Mononuclear cell (primary cell): ENCODE results near the gene ULK1. TPM values are rescaled to one million over a fixed set of nuclear protein-coding genes. Genes with fewer than 3 reads are reported as not detected.

Experiments
- H3K27me3 ChIP-seq: 2 replicates; pipeline ENCODE4 v1.6.0; 2011; ENCODE audit warnings: low read length, control low read depth; ENCODE audit not compliant: insufficient read depth
- H3K4me1 ChIP-seq: 2 replicates; pipeline ENCODE4 v1.5.1; 2011; ENCODE audit warnings: mild to moderate bottlenecking, low read length, control low read depth; ENCODE audit not compliant: insufficient read depth
- H3K4me3 ChIP-seq: 2 replicates; pipeline ENCODE4 v1.5.1; 2011; ENCODE audit warnings: mild to moderate bottlenecking, low read length, moderate library complexity
- H3K9me3 ChIP-seq: 2 replicates; pipeline ENCODE4 v1.5.1; 2011; ENCODE audit warnings: low read depth, mild to moderate bottlenecking, control low read depth, low read length
- total RNA-seq: library from RNA; depleted of rRNA; stranded (reverse); fragments of >200 nt; gene quantifications from one replicate; pipeline ENCODE4 v1.2.3, GENCODE V29; 2012

ULK1 gene
- total RNA-seq, 1 donor, result 25.8 TPM

- Histone ChIP-seq H3K4me1 (peaks cover 39% of the 10 kb centered on the region), H3K27me3 (no peaks in the 10 kb centered on the region), H3K4me3 (peak overlapping the region; percentile 45), H3K9me3 (no peaks in the 10 kb centered on the region)
These were observed 33.8 kb downstream of the ULK1 start for GRCh38 chr12:131928080-131928710.

- H3K4me3 ChIP-seq, result peak within 1 kb of the TSS; percentile 68
- H3K4me1 ChIP-seq, result peaks cover 32% of the 10 kb centered on the region
- no peaks in the 10 kb centered on the region for H3K27me3 ChIP-seq
- H3K9me3 ChIP-seq, result no peaks in the 10 kb centered on the region
These were observed 34.5 kb downstream of the ULK1 start, which contains the start of gene PUS1 for GRCh38 chr12:131928711-131929580. Gene PUS1, plus strand, starts transcription at chr12:131929276. Its CDS starts 447 bp downstream, at chr12:131929723.

- H3K4me3 ChIP-seq, result peak overlapping the region; percentile 68
- H3K9me3 ChIP-seq, result no peaks in the 10 kb centered on the region
- no peaks in the 10 kb centered on the region for H3K27me3 ChIP-seq
- peaks cover 23% of the 10 kb centered on the region for H3K4me1 ChIP-seq
These were observed 35.4 kb downstream of the ULK1 start for GRCh38 chr12:131929581-131930456.

GRCh38 chr12:131930510-131930909 is 36.1 kb downstream of the ULK1 start:
- H3K27me3 ChIP-seq, result no peaks in the 10 kb centered on the region
- H3K4me1 ChIP-seq, result peaks cover 21% of the 10 kb centered on the region
- H3K4me3 ChIP-seq, result peak overlapping the region; percentile 68
- H3K9me3 ChIP-seq, result no peaks in the 10 kb centered on the region

- H3K4me1 ChIP-seq, result peaks cover 14% of the 10 kb centered on the region
- no peaks in the 10 kb centered on the region for H3K27me3 ChIP-seq
- H3K4me3 ChIP-seq, result no peak overlapping the region
- no peaks in the 10 kb centered on the region for H3K9me3 ChIP-seq
These were observed 39.0 kb downstream of the ULK1 start for GRCh38 chr12:131933387-131933786.

GRCh38 chr12:131934535-131934934 is 40.1 kb downstream of the ULK1 start:
- H3K27me3 ChIP-seq, result no peaks in the 10 kb centered on the region
- peaks cover 12% of the 10 kb centered on the region for H3K4me1 ChIP-seq
- H3K9me3 ChIP-seq, result no peaks in the 10 kb centered on the region
- no peak overlapping the region for H3K4me3 ChIP-seq

GRCh38 chr12:131938082-131938481 is 43.7 kb downstream of the ULK1 start:
- Histone ChIP-seq H3K27me3 (no peaks in the 10 kb centered on the region), H3K4me1 (no peaks in the 10 kb centered on the region), H3K4me3 (no peak overlapping the region), H3K9me3 (no peaks in the 10 kb centered on the region)

GRCh38 chr12:131939007-131939406 is 44.6 kb downstream of the ULK1 start:
- no peak overlapping the region for H3K4me3 ChIP-seq
- H3K4me1 ChIP-seq, result no peaks in the 10 kb centered on the region
- no peaks in the 10 kb centered on the region for H3K27me3 ChIP-seq
- H3K9me3 ChIP-seq, result no peaks in the 10 kb centered on the region

GRCh38 chr12:131940141-131940547 is 45.7 kb downstream of the ULK1 start:
- H3K27me3 ChIP-seq, result no peaks in the 10 kb centered on the region
- H3K4me1 ChIP-seq, result no peaks in the 10 kb centered on the region
- H3K9me3 ChIP-seq, result no peaks in the 10 kb centered on the region
- no peak overlapping the region for H3K4me3 ChIP-seq

- Histone ChIP-seq H3K4me3 (no peak overlapping the region), H3K27me3 (no peaks in the 10 kb centered on the region), H3K4me1 (no peaks in the 10 kb centered on the region), H3K9me3 (no peaks in the 10 kb centered on the region)
These were observed 46.9 kb downstream of the ULK1 start for GRCh38 chr12:131941116-131941986.

GRCh38 chr12:131941987-131942341 is 47.5 kb downstream of the ULK1 start:
- H3K4me1 ChIP-seq, result no peaks in the 10 kb centered on the region
- H3K27me3 ChIP-seq, result no peaks in the 10 kb centered on the region
- no peaks in the 10 kb centered on the region for H3K9me3 ChIP-seq
- H3K4me3 ChIP-seq, result no peak overlapping the region

- no peaks in the 10 kb centered on the region for H3K9me3 ChIP-seq
- no peaks in the 10 kb centered on the region for H3K27me3 ChIP-seq
- H3K4me3 ChIP-seq, result no peak overlapping the region
- peaks cover 3% of the 10 kb centered on the region for H3K4me1 ChIP-seq
These were observed 48.2 kb downstream of the ULK1 start for GRCh38 chr12:131942671-131943070.

- H3K9me3 ChIP-seq, result no peaks in the 10 kb centered on the region
- no peak overlapping the region for H3K4me3 ChIP-seq
- H3K4me1 ChIP-seq, result peaks cover 4% of the 10 kb centered on the region
- H3K27me3 ChIP-seq, result no peaks in the 10 kb centered on the region
These were observed 49.0 kb downstream of the ULK1 start for GRCh38 chr12:131943389-131943788.

- H3K9me3 ChIP-seq, result no peaks in the 10 kb centered on the region
- peaks cover 4% of the 10 kb centered on the region for H3K4me1 ChIP-seq
- H3K4me3 ChIP-seq, result no peak overlapping the region
- no peaks in the 10 kb centered on the region for H3K27me3 ChIP-seq
These were observed 49.5 kb downstream of the ULK1 start for GRCh38 chr12:131943876-131944275.
